SK-N-SH (cell line): ENCODE data around the gene HGS. TPM values are rescaled to one million over a fixed set of nuclear protein-coding genes. Genes with fewer than 3 reads are reported as not detected.

Source experiments
- CTCF ChIA-PET: fragments of 300-600, 350-600 bp; formaldehyde crosslinking; extraction: SDS; loops from one replicate; lab custom pipeline; 2021; lab: Yijun Ruan, JAX
- POLR2A ChIA-PET: fragments of 350-600 bp; sonication (Branson Sonifier 250); formaldehyde crosslinking; extraction: SDS; loops from one replicate; lab custom pipeline; 2020; ENCODE audit warnings: antibody characterized with exemption, inconsistent platforms; lab: Yijun Ruan, JAX
- DNase-seq: peaks from one replicate; pipeline ENCODE4 v3.0.0; 2012
- H2AFZ ChIP-seq: fragments of 200-600 bp; sonication (generic); 2 replicates; pipeline ENCODE4 v1.8.1; 2016; ENCODE audit warnings: antibody characterized with exemption, mild to moderate bottlenecking, low read depth
- H3F3A ChIP-seq: fragments of 200-600 bp; sonication (generic); replicated peaks from 2 replicates; pipeline ENCODE3; 2016; ENCODE audit warnings: antibody characterized with exemption, mild to moderate bottlenecking; ENCODE audit not compliant: insufficient read depth
- H3K27ac ChIP-seq, 2 experiments: fragments of 200-500 bp in 1 of 2; fragments of 200-600 bp in 1 of 2; sonication (Bioruptor generic) in 1 of 2; sonication (generic), shearing (Covaris generic) in 1 of 2; 2 replicates each; pipeline versions ENCODE4 v1.5.1 to v1.6.1; 2014 to 2016; ENCODE audit warnings: low read depth in 2 of 2, inconsistent platforms in 1 of 2, low read length in 1 of 2, mild to moderate bottlenecking in 1 of 2, mixed read lengths in 1 of 2
- H3K27me3 ChIP-seq: fragments of 200-600 bp; sonication (generic), shearing (Covaris generic); 2 replicates; pipeline ENCODE4 v1.6.1; 2016; ENCODE audit warnings: mixed run types; ENCODE audit not compliant: insufficient read depth
- H3K36me3 ChIP-seq, 2 experiments: fragments of 200-500 bp in 1 of 2; fragments of 200-600 bp in 1 of 2; sonication (Bioruptor generic) in 1 of 2; sonication (generic) in 1 of 2; replicated peaks in 1 of 2; 2 replicates each; pipeline versions ENCODE3 to v1.5.1; 2014 to 2016; ENCODE audit warnings: low read length in 1 of 2, mild to moderate bottlenecking in 1 of 2; ENCODE audit not compliant: insufficient read depth in 2 of 2, control insufficient read depth in 1 of 2
- H3K4me1 ChIP-seq, 2 experiments: fragments of 200-500 bp in 1 of 2; fragments of 200-600 bp in 1 of 2; sonication (Bioruptor generic) in 1 of 2; sonication (generic), shearing (Covaris generic) in 1 of 2; 2 replicates each; pipeline versions ENCODE4 v1.5.1 to v1.6.1; 2014 to 2016; ENCODE audit warnings: low read depth in 1 of 2, low read length in 1 of 2, mixed run types in 1 of 2; ENCODE audit not compliant: insufficient read depth in 2 of 2, control insufficient read depth in 1 of 2
- H3K4me2 ChIP-seq: fragments of 200-600 bp; sonication (generic), shearing (Covaris generic); 2 replicates; pipeline ENCODE4 v1.6.1; 2017; ENCODE audit warnings: mixed run types
- H3K4me3 ChIP-seq, 2 experiments: fragments of 200-500 bp in 1 of 2; fragments of 200-600 bp in 1 of 2; sonication (Bioruptor generic) in 1 of 2; sonication (generic), shearing (Covaris generic) in 1 of 2; 2 replicates each; pipeline versions ENCODE4 v1.5.1 to v1.8.1; 2014 to 2016; ENCODE audit warnings: low read depth in 2 of 2, inconsistent platforms in 1 of 2, low read length in 1 of 2, mild to moderate bottlenecking in 1 of 2, mixed read lengths in 1 of 2, moderate library complexity in 1 of 2
- H3K79me2 ChIP-seq: fragments of 200-600 bp; sonication (generic); 2 replicates; pipeline ENCODE4 v1.8.1; 2017; ENCODE audit warnings: mild to moderate bottlenecking; ENCODE audit not compliant: insufficient read depth
- H3K9ac ChIP-seq: fragments of 200-600 bp; sonication (generic); 2 replicates; pipeline ENCODE4 v1.6.1; 2017; ENCODE audit warnings: mixed run types
- H3K9me2 ChIP-seq: fragments of 200-600 bp; sonication (generic); 2 replicates; pipeline ENCODE4 v1.6.1; 2017; ENCODE audit warnings: mixed run types
- H3K9me3 ChIP-seq: fragments of 200-600 bp; sonication (generic); 2 replicates; pipeline ENCODE4 v1.6.1; 2017; ENCODE audit warnings: mixed run types, mild to moderate bottlenecking, moderate library complexity
- H4K20me1 ChIP-seq: fragments of 200-600 bp; sonication (generic); 2 replicates; pipeline ENCODE4 v1.6.1; 2017; ENCODE audit warnings: mild to moderate bottlenecking, mixed run types; ENCODE audit not compliant: insufficient read depth
- ELF1 ChIP-seq: IDR thresholded peaks from 2 replicates; pipeline ENCODE4 v1.4.0; 2012
- EP300 ChIP-seq, 2 experiments: IDR thresholded peaks; 2 replicates each; pipeline versions ENCODE4 v1.4.0 to v1.6.1; 2012; ENCODE audit warnings: borderline replicate concordance in 1 of 2, low read depth in 1 of 2, low read length in 1 of 2
- FOXJ3 ChIP-seq: sonication (generic); formaldehyde crosslinking; IDR thresholded peaks from 2 replicates; pipeline ENCODE4 v1.5.1; 2020; ENCODE audit warnings: mild to moderate bottlenecking, missing genetic modification reagents
- FOXM1 ChIP-seq: IDR thresholded peaks from 2 replicates; pipeline ENCODE4 v1.4.0; 2012; ENCODE audit warnings: low read depth, mild to moderate bottlenecking
- GATA2 ChIP-seq: sonication (generic); formaldehyde crosslinking; IDR thresholded peaks from 2 replicates; pipeline ENCODE4 v1.5.0; 2020; ENCODE audit warnings: mild to moderate bottlenecking, missing genetic modification reagents
- JUND ChIP-seq: IDR thresholded peaks from 2 replicates; pipeline ENCODE4 v1.4.0; 2012
- MAX ChIP-seq: IDR thresholded peaks from 2 replicates; pipeline ENCODE4 v1.4.0; 2012; ENCODE audit warnings: low read depth
- MEF2A ChIP-seq: IDR thresholded peaks from 2 replicates; pipeline ENCODE4 v1.4.0; 2012; ENCODE audit warnings: low read depth, borderline replicate concordance
- NRF1 ChIP-seq: IDR thresholded peaks from 2 replicates; pipeline ENCODE4 v1.6.1; 2012; ENCODE audit warnings: low read depth, mild to moderate bottlenecking, low read length
- PBX3 ChIP-seq: IDR thresholded peaks from 2 replicates; pipeline ENCODE4; 2012
- RCOR1 ChIP-seq: fragments of 150-350 bp; IDR thresholded peaks from 2 replicates; pipeline ENCODE4 v1.6.1; 2017; ENCODE audit warnings: antibody characterized with exemption, low read length
- REST ChIP-seq: IDR thresholded peaks from 2 replicates; pipeline ENCODE4 v1.6.1; 2012; ENCODE audit warnings: mild to moderate bottlenecking, low read depth, low read length, moderate library complexity
- RFX5 ChIP-seq: IDR thresholded peaks from 2 replicates; pipeline ENCODE4 v1.6.1; 2012; ENCODE audit warnings: mild to moderate bottlenecking, improper control_type of control experiment, low read length
- TCF12 ChIP-seq: IDR thresholded peaks from 2 replicates; pipeline ENCODE4 v1.4.0; 2012
- TEAD4 ChIP-seq: IDR thresholded peaks from 2 replicates; pipeline ENCODE4 v1.4.0; 2012; ENCODE audit warnings: mild to moderate bottlenecking, borderline replicate concordance; ENCODE audit not compliant: insufficient read depth
- USF1 ChIP-seq: IDR thresholded peaks from 2 replicates; pipeline ENCODE4 v1.4.0; 2012; ENCODE audit warnings: low read depth, borderline replicate concordance
- USF2 ChIP-seq: fragments of 150-350 bp; IDR thresholded peaks from 2 replicates; pipeline ENCODE4 v1.6.1; 2017; ENCODE audit warnings: antibody characterized with exemption, low read length, low read depth, borderline replicate concordance
- WGBS: methylation state at CpG from one replicate; pipeline ENCODE4 v1.1.6; 2017; ENCODE audit warnings: low lambda C conversion rate; 5-methylcytosine and 5-hydroxymethylcytosine counted together
- polyA plus RNA-seq, 3 experiments: library from polyadenylated mRNA; depleted of rRNA; stranded (reverse); fragments of >200 nt; gene quantifications; 2 replicates each; pipeline ENCODE4 v1.2.3, GENCODE V29; 2012

The HGS gene
- polyA plus RNA-seq, 1 of the 3 experiments (the other 2 are of a cell fraction): 192 TPM

- TF ChIP-seq USF1: no peak
- no peak for TF ChIP-seq ELF1
- TF ChIP-seq JUND: no peak
- TF ChIP-seq TEAD4: no peak
- TF ChIP-seq USF2: no peak
- TF ChIP-seq FOXJ3 (CRISPR knock-in tag): no peak
- no peak for TF ChIP-seq RFX5
Measured at GRCh38 chr17:81717049-81717765, 33.4 kb downstream of the HGS start (continued).

GRCh38 chr17:81717766-81718089 is 33.9 kb downstream of the HGS start:
- CTCF ChIA-PET: interaction anchor here (1.1 kb wide), 1 partner anchor 11 kb away, joined by 3 read pairs; no protein-coding TSS in a partner anchor
- Histone ChIP-seq H3K4me1 (peaks cover 10 to 23% of the 10 kb centered on the region in 2 experiments; a peak in 3 of 4 replicates), H3K9me2 (no peaks in the 10 kb centered on the region), H3K4me3 (no peak overlapping the region), H3K27ac (no peak overlapping the region), H3K79me2 (peaks cover 21% of the 10 kb centered on the region; the same call in 1 of the 2 replicates), H4K20me1 (no peaks in the 10 kb centered on the region), H3K4me2 (no peak overlapping the region), H3F3A (peaks cover 11% of the 10 kb centered on the region), H2AFZ (no peak overlapping the region), H3K9me3 (no peaks in the 10 kb centered on the region), H3K36me3 (peaks cover 0 to 9% of the 10 kb centered on the region in 2 experiments), H3K27me3 (no peaks in the 10 kb centered on the region), H3K9ac (no peak overlapping the region)
- TF ChIP-seq TEAD4 (no peak), NRF1 (no peak), MEF2A (no peak), EP300 (IDR thresholded peaks at IDR 0.05; ENCODE audit: borderline replicate concordance in 1 of 2, low read depth in 1 of 2, low read length in 1 of 2) (no peak), TCF12 (no peak), REST (no peak), RCOR1 (no peak), FOXM1 (no peak), MAX (no peak), GATA2 (CRISPR knock-in tag) (no peak), PBX3 (no peak)
- DNase-seq: no peak
- POLR2A ChIA-PET: interaction anchor here (1.0 kb wide), 1 partner anchor 15 kb away, joined by 3 read pairs; the partner anchor contains the start of gene MRPL12
- 93% methylated on average over 9 of the region's 9 CpGs for WGBS
